ENCODE measurements around the gene SLC23A1. TPM values are rescaled to one million over a fixed set of nuclear protein-coding genes. Genes with fewer than 3 reads are reported as not detected.

SLC23A1 gene
- total and polyA plus RNA-seq, 9 of the 15 experiments (the other 6 are each of a cell fraction or from before 2014, with no cell fraction given): 0.03 to 0.20 (median 0.05) TPM; not detected in 5

DNA sequence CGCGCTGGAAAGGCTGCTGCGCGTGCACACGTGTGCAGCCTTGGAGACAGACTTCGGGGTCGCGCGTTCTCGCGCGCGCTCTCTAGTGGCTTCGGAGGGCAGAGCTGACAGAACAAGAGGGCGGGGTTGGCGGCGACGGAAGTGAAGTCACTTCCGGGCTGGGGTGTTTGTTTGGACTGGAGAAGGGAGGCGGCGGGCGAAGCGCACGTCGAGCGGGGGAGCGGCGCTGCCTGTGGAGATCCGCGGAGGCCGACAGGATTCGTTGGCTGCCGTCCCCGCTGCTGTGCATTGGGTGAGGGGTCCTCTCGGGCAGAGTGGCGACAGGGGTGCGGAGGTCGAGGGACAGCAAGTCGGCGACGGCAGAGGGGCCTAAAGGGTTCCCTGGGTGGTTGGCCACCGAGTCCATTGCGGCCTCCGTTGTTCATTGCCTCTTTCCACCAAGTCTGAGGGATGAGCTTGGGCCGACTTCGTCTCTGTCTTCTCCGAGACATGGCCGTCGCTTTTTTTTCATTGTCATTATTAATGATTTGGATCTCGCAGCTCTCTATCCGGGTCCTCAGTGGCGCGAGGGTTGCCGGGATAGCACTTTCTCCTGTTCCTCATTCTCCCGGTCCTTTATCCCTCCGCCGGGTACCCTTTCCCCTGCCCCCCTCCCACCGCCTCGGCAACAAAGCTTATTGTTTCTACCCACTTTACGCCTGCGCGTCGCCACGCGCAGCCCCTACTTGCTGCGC, 41.2 kb downstream of the SLC23A1 start, which contains the start of gene PAIP2 (continued):
- TF ChIP-seq, protein P1, sequence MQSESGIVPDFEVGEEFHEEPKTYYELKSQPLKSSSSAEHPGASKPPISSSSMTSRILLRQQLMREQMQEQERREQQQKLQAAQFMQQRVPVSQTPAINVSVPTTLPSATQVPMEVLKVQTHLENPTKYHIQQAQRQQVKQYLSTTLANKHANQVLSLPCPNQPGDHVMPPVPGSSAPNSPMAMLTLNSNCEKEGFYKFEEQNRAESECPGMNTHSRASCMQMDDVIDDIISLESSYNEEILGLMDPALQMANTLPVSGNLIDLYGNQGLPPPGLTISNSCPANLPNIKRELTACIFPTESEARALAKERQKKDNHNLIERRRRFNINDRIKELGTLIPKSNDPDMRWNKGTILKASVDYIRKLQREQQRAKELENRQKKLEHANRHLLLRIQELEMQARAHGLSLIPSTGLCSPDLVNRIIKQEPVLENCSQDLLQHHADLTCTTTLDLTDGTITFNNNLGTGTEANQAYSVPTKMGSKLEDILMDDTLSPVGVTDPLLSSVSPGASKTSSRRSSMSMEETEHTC (IDR thresholded peaks at IDR 0.05): peak; percentile 25; the same call in 1 of the 2 replicates
- TF ChIP-seq ZC3H8 (IDR thresholded peaks at IDR 0.05) (no peak), PHTF2 (CRISPR knock-in tag; IDR thresholded peaks at IDR 0.05) (no peak), NR3C1 (CRISPR knock-in tag; IDR thresholded peaks at IDR 0.05) (0 out of 2 replicates have a peak, but pooled peaks have one; percentile 26), CTCFL (IDR thresholded peaks at IDR 0.05; ENCODE audit: borderline replicate concordance, insufficient read depth, low read depth, low read length, poor library complexity, severe bottlenecking) (no peak), RUNX1 (IDR thresholded peaks at IDR 0.05; ENCODE audit: low read depth) (no peak), SMAD1 (IDR thresholded peaks at IDR 0.05; ENCODE audit: low read depth, low read length, partially characterized antibody) (no peak), ZBTB8A (IDR thresholded peaks at IDR 0.05; ENCODE audit: partially characterized antibody) (no peak), NR2C1 (IDR thresholded peaks at IDR 0.05) (no peak), NR2C1 (tag; IDR thresholded peaks at IDR 0.05) (peak; percentile 31; the same call in 1 of the 2 replicates), ZNF780A (CRISPR knock-in tag; IDR thresholded peaks at IDR 0.05) (no peak), SNRNP70 (optimal IDR thresholded peaks at IDR 0.05; ENCODE audit: low read depth, low read length) (no peak), NBN (IDR thresholded peaks at IDR 0.05; ENCODE audit: low read depth) (peak; percentile 86)
- TF ChIP-seq, protein P2, sequence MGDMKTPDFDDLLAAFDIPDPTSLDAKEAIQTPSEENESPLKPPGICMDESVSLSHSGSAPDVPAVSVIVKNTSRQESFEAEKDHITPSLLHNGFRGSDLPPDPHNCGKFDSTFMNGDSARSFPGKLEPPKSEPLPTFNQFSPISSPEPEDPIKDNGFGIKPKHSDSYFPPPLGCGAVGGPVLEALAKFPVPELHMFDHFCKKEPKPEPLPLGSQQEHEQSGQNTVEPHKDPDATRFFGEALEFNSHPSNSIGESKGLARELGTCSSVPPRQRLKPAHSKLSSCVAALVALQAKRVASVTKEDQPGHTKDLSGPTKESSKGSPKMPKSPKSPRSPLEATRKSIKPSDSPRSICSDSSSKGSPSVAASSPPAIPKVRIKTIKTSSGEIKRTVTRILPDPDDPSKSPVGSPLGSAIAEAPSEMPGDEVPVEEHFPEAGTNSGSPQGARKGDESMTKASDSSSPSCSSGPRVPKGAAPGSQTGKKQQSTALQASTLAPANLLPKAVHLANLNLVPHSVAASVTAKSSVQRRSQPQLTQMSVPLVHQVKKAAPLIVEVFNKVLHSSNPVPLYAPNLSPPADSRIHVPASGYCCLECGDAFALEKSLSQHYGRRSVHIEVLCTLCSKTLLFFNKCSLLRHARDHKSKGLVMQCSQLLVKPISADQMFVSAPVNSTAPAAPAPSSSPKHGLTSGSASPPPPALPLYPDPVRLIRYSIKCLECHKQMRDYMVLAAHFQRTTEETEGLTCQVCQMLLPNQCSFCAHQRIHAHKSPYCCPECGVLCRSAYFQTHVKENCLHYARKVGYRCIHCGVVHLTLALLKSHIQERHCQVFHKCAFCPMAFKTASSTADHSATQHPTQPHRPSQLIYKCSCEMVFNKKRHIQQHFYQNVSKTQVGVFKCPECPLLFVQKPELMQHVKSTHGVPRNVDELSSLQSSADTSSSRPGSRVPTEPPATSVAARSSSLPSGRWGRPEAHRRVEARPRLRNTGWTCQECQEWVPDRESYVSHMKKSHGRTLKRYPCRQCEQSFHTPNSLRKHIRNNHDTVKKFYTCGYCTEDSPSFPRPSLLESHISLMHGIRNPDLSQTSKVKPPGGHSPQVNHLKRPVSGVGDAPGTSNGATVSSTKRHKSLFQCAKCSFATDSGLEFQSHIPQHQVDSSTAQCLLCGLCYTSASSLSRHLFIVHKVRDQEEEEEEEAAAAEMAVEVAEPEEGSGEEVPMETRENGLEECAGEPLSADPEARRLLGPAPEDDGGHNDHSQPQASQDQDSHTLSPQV (IDR thresholded peaks at IDR 0.05): peak; percentile 56
- TF ChIP-seq, protein P3, sequence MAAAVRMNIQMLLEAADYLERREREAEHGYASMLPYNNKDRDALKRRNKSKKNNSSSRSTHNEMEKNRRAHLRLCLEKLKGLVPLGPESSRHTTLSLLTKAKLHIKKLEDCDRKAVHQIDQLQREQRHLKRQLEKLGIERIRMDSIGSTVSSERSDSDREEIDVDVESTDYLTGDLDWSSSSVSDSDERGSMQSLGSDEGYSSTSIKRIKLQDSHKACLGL (CRISPR knock-in tag; IDR thresholded peaks at IDR 0.05; ENCODE audit: borderline replicate concordance, poor library complexity, severe bottlenecking): peak; percentile 37
